GM10266 (cell line): ENCODE results near the gene BSDC1.
A peak's percentile ranks its signal among the peaks of the same experiment; 100 is the strongest.

Experiments used
- DNase-seq: peaks from one replicate; pipeline ENCODE4 v3.0.0; 2012; ENCODE audit errors: extremely low spot score
- CTCF ChIP-seq: IDR thresholded peaks from 2 replicates; pipeline ENCODE4 v1.5.1; 2012; ENCODE audit warnings: mild to moderate bottlenecking, low read depth; ENCODE audit not compliant: control insufficient read depth, insufficient read depth; ENCODE audit errors: missing control alignments

Gene BSDC1

GRCh38 chr1:32339363-32339978 lies 54.8 kb downstream of the BSDC1 start:
- TF ChIP-seq CTCF: no peak
- peak; percentile 67 for DNase-seq

- DNase-seq: no peak
- no peak for TF ChIP-seq CTCF
Measured at GRCh38 chr1:32338637-32339145, 55.5 kb downstream of the BSDC1 start.

GRCh38 chr1:32337855-32338636 lies 56.2 kb downstream of the BSDC1 start:
- DNase-seq: no peak
- no peak for TF ChIP-seq CTCF

- DNase-seq: peak; percentile 86
Measured at GRCh38 chr1:32336963-32337675, 57.1 kb downstream of the BSDC1 start.

GRCh38 chr1:32336591-32336932 lies 57.7 kb downstream of the BSDC1 start:
- no peak for TF ChIP-seq CTCF
- DNase-seq: no peak

More at GRCh38 chr1:32336963-32337675, 57.1 kb downstream of the BSDC1 start:
- TF ChIP-seq CTCF: no peak

- TF ChIP-seq CTCF: no peak
- peak; percentile 87 for DNase-seq
Measured at GRCh38 chr1:32335790-32336590, 58.3 kb downstream of the BSDC1 start, which contains the start of gene MARCKSL1. Gene MARCKSL1 (minus strand): TSS chr1:32336233. CDS start chr1:32336033, 200 bp downstream.
